Fibroblast of lung (primary cell): ENCODE data around the gene CTLA4.

Experiments used
- EZH2 ChIP-seq: IDR thresholded peaks from 2 replicates; pipeline ENCODE4 v1.5.1; 2012; ENCODE audit warnings: low read length, control low read depth, mild to moderate bottlenecking; ENCODE audit errors: missing control alignments
- TF ChIP-seq, protein P1 (sequence below), 2 donors: IDR thresholded peaks in 1 of 2; conservative IDR thresholded peaks in 1 of 2; 1 replicate in 1 of 2; 2 replicates in 1 of 2; pipeline ENCODE4 v1.5.1; 2011 to 2012; ENCODE audit warnings: low read length in 2 of 2, control low read depth in 1 of 2, inconsistent platforms in 1 of 2, low read depth in 1 of 2, mild to moderate bottlenecking in 1 of 2

DNA sequence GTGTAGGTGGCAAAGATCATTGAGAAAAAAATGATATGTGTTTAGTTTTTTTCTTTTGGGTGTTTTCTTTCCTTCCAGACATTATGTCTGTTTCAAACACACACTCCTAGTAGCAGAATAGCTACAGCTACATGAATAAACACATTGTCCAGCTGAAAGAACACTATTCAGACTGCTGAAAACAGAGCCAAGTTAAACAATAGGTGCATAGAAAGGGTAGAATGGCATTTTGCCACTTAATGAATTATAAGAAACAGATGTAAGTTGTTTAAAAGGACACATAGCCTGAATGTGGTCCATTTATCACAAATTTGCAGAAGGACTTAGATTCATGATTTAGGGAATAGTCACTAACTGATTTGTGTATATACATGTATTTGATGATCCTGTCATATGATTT, 20.1 kb downstream of the CTLA4 start:
- no peak for TF ChIP-seq EZH2
- TF ChIP-seq, protein P1, sequence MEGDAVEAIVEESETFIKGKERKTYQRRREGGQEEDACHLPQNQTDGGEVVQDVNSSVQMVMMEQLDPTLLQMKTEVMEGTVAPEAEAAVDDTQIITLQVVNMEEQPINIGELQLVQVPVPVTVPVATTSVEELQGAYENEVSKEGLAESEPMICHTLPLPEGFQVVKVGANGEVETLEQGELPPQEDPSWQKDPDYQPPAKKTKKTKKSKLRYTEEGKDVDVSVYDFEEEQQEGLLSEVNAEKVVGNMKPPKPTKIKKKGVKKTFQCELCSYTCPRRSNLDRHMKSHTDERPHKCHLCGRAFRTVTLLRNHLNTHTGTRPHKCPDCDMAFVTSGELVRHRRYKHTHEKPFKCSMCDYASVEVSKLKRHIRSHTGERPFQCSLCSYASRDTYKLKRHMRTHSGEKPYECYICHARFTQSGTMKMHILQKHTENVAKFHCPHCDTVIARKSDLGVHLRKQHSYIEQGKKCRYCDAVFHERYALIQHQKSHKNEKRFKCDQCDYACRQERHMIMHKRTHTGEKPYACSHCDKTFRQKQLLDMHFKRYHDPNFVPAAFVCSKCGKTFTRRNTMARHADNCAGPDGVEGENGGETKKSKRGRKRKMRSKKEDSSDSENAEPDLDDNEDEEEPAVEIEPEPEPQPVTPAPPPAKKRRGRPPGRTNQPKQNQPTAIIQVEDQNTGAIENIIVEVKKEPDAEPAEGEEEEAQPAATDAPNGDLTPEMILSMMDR (conservative IDR thresholded peaks at IDR 0.05 in 1 of 2, IDR thresholded peaks at IDR 0.05 in 1 of 2; ENCODE audit: low read depth in 1 of 2, low read length in 2 of 2), result no peak
